Adrenal gland (tissue), 5 donors: ENCODE results near the gene KIF18A.

Source experiments
- CTCF ChIP-seq, 6 experiments: fragments of 450-650 bp in 4 of 6; fragments of 200-600 bp in 2 of 6; sonication (generic) in 1 of 6; IDR thresholded peaks; 1 replicate in 5 of 6; 2 replicates in 1 of 6; pipeline versions ENCODE4 v1.5.1 to v1.8.0; 2016 to 2021; ENCODE audit warnings: antibody characterized with exemption in 6 of 6, mild to moderate bottlenecking in 2 of 6, moderate library complexity in 1 of 6
- POLR2A ChIP-seq, 2 donors: fragments of 450-650 bp; IDR thresholded peaks; one replicate each; pipeline ENCODE4 v1.6.1; 2017; ENCODE audit warnings: antibody characterized with exemption in 2 of 2, mild to moderate bottlenecking in 2 of 2, moderate library complexity in 1 of 2
- donor health status: DM: no; HTN: no; CAD: no.

GRCh38 chr11:28110108-28110820 lies 2.3 kb upstream of the KIF18A start:
- TF ChIP-seq POLR2A (IDR thresholded peaks at IDR 0.05) (peak in 1 of 2 donors; percentile 54), CTCF (IDR thresholded peaks at IDR 0.05) (peak in 1 of 6 experiments; percentile 12)
